Right lung (tissue), 5 donors: ENCODE data around the gene BCAS3. TPM values are rescaled to one million over a fixed set of nuclear protein-coding genes. Genes with fewer than 3 reads are reported as not detected.
"Not testable (repeated sequence)": the region's sequence is repeated elsewhere in the genome, so short reads cannot be mapped to it uniquely, and the experiment has no call there.

Experiments used
- DNase-seq, 2 donors: peaks; one replicate each; pipeline ENCODE4 v3.0.0-alpha.2; 2013
- polyA plus RNA-seq, 5 donors: library from polyadenylated mRNA; unstranded; fragments of 120-200 nt; gene quantifications; one replicate each; pipeline versions ENCODE4 v1.2.1 to v1.2.3, GENCODE V29; 2013; ENCODE audit warnings: inconsistent platforms in 1 of 5, low replicate concordance in 1 of 5; ENCODE audit not compliant: insufficient read length in 5 of 5, insufficient read depth in 1 of 5

The BCAS3 gene
- polyA plus RNA-seq, 5 donors, result 21.9 to 29.2 (median 27.8) TPM

GRCh38 chr17:61335105-61335844, 657.6 kb downstream of the BCAS3 start:
- DNase-seq, result no peak

- peak; percentile 75 to 82 for DNase-seq
Observed at GRCh38 chr17:61335845-61336655, 658.4 kb downstream of the BCAS3 start.

GRCh38 chr17:61337290-61337689, 659.6 kb downstream of the BCAS3 start:
- DNase-seq, result no peak

DNA sequence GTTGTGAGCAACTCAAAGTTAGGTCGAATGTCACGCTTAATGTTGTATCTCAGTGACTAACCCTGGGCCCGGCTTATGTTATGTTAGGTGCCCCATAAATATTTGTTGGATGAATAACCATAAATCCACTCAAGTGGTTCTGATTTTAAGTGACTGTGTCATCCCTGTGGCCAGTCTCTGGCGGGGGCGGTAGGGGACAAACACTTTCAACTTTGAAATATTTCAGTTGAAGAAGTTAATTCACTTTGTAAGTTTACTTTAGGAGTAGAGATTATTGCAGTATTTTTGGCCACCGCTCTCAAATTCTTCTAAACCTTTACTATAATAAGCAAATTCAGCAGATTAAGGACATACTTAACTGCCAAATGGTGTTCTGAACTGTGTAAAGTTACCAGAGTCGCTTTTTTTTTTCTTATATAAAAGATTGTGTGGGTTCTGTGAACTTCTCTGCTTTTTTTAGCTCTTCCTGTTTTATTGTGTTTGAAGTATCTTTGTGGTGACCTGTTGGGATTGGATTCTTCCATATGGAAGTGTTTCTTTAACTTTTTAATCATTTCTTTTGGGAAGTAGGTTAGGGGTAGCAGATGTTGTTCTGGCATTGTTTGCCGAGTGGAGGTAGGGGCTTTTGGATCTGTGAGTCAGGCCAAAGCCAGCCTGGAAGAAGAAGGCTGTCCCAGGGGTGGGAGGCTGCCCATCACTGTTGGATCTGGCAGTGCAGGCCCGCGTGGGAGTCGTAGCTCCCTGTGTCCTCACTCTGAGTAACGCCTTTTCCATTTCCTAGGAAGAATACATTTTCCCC, 660.5 kb downstream of the BCAS3 start:
- DNase-seq, result no peak

DNA sequence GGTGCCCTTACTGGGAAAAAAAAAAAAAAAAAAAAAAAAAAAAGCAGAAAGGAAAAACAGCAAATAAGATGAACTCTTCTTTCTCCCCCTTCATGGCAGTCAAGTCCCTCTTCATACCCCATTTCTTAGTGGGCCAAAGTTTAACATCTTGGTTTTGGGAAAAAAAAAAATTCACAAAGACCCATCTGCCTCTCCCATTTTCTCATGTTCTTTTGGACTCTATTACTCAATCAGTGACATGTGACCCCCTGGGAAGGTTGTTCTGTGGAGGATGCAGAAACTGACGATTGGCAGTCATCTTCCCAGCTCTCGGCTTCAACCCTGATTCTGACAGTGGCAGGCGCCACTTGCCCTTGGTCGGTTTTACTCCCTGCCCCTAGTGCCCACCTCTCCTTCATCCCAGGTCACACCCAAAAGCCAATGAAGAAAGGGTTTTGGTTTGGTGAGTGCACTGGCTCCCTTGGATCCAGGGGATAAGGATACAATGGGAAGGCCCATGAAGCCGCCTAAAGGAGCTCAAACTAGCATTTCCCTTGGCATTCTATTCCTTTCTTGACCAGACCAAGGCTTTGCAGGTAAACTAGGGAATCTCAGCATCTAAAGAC, 661.3 kb downstream of the BCAS3 start:
- DNase-seq, result no peak

DNA sequence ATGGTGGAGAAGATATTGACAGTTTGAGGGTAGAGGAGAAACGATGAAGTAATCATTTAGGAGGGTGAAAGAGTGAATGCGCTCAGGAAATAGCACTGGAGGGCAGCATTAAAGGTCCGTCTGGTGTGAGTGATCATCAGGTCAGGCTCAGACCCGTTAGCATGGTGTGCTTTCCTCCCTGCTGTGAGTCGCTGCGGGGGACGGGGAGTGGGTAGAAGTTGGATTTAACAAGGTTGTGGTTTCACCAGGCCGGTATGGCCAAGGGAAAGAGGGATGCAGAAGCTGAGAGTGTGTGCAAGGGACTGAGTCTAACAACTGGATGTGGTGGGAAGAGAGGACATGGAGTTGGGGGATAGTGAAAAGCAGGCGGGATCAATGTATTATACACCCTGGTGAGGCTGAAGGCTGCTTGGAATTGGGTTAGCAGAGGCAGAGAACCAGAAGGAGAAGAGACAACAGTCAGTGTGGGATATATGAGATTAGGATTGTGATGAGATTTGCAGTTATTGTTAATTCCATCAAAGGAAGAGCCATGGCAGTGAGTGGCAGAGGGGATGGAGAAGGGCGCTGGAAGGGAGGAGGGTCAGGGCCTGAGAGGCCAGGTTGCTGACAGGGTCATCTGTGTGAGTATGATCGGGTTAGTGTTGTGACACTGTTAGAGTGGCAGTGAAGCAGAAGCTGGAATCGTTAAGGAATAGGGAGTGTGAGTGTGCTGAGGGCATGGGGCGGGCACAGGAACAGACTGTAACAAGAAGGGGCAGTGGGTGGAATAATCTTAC, 663.0 kb downstream of the BCAS3 start:
- no peak for DNase-seq

- DNase-seq, result no peak
Observed at GRCh38 chr17:61343576-61343975, 665.9 kb downstream of the BCAS3 start.

DNA sequence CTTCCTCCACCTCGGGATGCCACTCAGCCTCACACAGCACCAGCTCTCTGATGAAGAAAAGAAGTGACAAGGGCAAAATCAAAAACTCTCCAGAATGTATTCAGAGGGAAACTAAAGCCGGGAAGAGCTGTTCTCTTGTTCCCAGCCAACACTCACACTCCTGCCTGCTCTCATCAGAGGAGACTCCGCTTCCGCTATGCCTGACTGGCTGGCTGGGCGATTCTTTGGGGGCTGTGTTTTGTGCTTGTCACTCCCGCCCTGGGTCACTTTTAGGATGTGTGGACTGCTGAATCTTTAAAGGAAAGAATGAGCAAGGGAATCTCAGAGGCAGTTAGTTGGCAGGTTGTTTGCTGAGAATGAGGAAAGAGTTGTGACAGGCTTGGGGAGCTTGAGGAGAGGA, 667.4 kb downstream of the BCAS3 start:
- no peak for DNase-seq

DNA sequence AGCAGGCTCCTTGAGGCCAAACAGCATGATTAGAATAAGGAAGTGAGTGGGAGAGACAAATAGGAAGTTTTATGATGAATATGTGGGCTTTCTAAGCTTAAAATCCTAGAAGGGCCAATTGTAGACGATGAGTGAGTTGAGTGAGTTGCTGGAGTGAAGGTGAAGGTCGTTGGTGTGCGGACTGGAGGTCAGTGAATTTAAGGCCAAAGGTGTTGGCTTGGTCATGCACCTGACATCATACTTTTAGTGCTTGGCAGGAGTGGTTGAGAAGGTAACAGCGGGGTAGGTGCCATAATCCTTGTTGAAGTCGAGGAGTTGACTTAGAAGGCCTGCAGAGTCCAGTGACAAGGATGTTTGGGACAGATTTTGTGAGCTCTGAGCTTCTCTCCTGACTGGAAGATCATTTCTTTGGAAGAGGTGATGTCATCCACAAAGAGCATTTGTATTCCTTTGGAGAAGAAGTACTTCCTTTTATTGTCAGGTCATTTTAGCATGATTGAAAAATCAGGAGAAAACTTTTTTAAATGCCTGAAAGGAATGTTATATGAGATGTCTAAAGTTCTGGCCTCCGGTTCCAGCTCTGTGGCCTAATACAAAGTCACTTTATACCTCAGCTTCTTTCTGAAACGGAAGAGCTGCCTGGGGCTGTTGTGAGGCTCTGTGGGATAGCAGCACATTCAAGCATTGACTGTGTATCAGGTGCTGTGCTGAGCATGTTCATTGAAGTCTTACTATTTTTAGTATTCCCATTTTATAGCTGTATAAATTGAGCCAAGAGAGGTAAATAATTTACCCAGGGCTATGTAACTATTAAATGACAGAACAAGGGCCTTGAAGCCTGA, 668.4 kb downstream of the BCAS3 start:
- DNase-seq, result no peak

GRCh38 chr17:61349350-61349749, 671.7 kb downstream of the BCAS3 start:
- no peak for DNase-seq

DNA sequence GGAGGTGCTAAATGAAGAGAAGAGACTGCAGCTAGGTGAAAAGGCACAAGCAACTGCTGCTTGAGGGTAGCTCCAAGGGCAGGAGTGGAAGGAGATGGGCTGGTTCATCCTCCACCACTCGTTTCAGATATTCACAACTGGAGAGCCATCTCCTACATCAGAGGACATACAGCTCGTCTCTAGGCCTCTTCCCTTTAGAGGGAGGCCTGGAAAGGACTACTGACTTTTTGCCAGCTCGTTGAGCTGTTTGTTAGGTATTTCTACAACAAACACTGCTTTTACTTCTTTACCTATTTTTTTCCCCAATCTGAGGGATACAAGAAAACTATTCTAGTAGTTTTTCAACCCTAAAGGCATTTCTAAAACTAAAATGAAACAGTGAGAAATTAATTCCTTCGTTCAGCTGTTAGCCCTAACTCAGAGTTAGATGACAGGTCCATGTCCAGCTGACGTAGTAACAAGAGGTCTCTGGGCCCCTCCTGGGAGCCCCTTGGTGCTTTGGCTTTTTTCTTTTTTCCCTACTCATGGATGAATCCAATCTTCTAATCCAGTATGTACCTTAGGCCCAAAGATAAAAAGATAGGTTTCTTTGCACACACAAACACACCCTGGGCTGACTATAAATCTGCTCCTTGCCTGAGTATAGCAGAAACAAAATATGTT, 674.2 kb downstream of the BCAS3 start:
- DNase-seq, result no peak

DNA sequence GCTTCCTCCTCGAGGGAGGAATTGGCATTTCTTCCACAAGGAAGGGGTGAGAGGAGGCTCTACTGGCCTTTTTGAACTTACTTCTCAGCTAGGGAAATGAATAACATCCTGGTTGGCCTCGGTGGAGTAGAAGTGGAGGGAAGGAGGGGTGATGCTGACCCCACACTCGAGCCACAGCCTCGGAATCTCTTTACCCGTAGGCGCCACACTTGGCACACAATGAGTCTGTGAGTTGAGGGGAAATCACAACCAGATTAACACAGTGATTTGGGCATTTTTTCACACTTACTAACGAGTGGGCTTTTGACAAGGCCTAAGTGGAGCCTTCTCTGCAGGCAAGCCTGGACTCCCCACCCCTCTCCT, 674.7 kb downstream of the BCAS3 start:
- DNase-seq, result no peak

GRCh38 chr17:61352781-61353491, 675.3 kb downstream of the BCAS3 start:
- DNase-seq, result no peak

- DNase-seq, result no peak
Observed at GRCh38 chr17:61353615-61354014, 676.0 kb downstream of the BCAS3 start.

- DNase-seq, result no peak
Observed at GRCh38 chr17:61354895-61355874, 677.5 kb downstream of the BCAS3 start.

- not testable (repeated sequence) for DNase-seq
Observed at GRCh38 chr17:61357061-61357460, 679.4 kb downstream of the BCAS3 start.

DNA sequence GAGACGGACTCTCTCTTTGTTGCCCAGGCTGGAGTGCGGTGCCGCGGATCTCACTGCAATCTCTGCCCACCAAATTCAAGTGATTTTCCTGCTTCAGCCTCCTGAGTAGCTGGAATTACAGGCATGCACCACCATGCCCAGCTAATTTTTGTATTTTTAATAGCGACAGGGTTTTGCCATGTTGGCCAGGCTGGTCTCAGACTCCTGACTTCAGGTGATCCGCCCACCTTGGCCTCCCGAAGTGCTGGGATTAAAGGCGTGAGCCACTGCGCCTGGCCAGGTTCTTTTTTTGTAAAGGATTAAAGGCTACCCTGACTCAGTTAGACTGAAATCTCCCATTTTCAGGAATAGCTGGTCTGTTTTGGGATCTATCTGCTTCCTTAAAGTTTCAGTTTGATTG, 681.9 kb downstream of the BCAS3 start:
- not testable (repeated sequence) for DNase-seq
